GM21786 (cell line): ENCODE results near the gene GBGT1.

ENCODE experiments used
- ATAC-seq: cut with Tn5 transposase; IDR thresholded peaks from one replicate; pipeline ENCODE4 v1.9.1; 2021; ENCODE audit not compliant: unreplicated experiment

Gene GBGT1

DNA sequence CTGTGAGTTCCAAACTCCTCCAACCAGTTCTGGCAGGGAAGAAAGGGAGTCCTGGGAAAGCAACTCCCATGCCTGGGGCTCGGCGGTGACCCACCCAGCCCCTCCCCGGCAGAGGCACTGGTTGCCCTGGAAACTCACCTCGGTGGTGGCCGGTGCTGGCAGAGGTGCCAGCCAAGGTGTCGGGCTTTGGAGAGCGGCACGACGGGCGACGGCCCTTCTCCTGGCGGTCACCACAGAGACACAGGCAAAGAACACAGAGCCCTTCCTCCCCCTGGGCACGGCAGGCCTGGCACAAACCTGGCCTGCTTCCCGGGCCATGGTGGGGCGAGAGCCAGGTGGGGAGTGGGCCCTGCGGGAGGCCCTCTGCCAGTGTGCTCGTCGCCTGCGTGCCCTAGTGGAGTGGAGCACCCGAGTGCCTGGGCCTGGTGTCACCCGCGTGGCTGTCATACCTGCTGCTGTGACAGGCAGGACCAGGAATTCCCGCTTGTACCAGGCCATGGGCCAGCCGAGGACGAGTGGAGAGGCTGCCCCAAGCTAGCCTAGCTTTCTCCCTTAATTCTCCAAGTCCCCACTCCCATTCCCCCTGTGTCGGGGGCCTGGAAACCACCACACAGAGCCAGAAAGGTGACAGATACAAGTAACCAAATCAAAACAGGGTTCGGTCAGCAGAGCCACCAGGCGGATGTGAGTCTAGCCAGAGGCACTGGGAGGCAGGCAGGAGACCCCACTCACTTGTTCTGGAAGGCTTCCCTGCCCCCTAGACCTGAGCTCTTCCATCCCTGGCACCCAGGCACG is 34.5 kb downstream of the GBGT1 start:
- ATAC-seq = no peak

DNA sequence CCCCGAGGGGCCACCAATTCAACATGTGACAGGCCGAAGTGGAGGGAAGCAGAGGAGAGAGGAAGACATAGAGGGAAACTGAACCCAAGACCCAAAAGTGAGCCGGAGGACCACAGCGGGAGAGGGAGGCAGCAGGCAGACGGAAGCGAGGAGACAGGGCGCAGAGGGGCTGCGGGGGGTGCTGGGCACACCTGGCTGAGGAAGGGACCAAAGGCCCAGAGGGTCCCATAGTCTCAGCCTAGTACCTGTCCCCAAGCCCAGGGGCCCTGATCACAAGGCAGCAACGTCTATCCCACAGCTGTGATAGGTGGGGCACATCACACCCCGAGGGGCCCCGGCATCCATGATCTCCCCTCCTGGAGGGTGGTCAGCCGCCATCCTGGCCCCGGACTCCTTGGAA is 35.6 kb downstream of the GBGT1 start:
- ATAC-seq = no peak

DNA sequence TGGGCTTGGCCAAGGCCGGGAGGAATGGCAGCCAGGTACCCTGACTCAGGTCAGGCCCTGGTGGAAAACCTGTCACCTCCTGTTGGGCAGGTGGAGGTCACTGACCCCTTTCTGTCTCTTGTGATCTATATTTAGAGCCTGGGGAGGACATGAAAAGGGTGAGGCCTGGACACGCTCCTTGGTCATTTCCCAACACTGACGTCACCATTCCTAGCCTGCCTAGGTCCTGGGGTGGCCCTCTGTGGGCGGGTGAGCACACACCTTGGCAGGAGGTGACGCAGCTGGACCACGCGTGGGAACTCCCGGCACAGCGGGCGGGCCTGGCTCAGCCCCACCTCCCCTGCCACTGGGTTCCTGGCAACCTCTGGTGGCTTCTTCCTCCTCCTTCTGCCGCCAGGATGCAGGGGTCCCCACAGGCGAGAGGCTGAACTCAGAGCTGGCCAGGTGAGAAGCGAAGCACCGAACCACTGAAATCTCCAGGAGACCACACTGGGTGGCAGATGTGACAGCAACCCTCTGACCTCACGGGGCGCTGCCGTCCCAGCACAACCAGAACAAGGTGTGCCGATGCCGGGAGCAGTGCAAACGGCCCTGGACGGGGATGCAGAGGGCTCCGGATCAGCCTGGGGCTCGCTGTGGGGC is 36.3 kb downstream of the GBGT1 start:
- ATAC-seq = no peak

DNA sequence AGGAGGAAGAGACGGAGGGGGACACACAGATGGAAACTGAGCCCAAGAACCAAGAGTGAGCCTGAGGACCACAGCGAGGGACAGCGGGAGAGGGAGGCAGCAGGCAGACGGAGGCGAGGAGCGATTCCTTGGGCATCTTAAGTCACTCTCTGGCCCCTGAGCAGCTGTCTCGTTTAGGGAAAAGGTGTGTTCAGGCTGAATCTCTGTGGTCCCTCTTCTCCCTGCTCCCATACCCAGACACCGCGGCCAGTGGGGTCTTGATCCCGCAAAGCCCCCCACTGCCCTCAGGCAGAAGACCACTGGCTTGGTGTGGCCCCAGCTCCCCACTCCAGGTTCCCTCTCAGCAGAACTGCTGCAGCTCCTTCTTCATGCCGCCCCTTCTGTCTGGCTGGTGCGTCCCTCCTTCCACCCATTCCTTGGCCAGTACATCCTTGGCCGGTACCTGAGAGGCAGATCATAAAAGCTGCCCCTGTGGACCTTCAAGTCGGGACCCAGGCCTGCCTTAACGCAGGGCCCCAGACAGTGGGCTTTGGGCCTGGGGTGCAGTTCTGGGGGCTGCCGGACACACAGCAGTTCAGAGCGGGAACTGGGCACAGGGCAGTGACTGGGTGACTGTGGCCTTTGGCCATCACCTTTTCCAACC is 36.9 kb downstream of the GBGT1 start:
- ATAC-seq = no peak

DNA sequence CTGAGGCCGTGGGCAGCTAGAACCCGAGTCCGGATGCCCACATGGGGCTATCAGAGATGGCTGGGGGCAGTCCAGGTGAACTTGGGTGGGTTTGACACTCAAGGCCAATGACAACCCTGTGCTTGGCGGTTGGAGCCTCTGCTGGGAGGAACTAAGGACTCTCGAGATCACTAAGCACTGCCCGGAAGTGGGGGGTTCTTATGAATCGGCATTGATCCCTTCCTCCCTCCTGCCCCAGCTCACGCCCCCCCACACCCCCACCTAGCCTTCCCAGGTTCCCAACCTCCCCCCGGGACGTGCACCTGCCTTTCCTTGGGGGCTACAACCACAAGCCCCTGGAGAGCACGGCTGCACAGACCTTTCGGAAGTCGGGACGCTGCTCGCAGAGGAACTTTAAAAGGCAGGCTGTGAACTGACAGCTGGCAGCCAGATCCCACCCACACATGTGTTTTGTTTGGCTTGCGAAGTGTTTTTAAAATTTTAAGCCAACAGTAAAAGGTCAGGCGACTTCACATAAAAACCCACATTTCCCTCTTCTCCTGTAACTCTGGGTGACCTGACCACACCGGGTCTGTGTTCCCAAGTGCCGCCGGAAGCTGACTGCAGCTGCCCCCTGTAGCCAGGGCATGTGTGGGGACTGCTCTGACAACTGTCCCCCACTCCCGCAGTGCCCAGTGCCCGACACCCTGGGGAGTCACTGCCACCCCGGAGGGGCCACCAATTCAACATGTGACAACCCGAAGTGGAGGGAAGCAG is 37.6 kb downstream of the GBGT1 start:
- ATAC-seq = no peak

DNA sequence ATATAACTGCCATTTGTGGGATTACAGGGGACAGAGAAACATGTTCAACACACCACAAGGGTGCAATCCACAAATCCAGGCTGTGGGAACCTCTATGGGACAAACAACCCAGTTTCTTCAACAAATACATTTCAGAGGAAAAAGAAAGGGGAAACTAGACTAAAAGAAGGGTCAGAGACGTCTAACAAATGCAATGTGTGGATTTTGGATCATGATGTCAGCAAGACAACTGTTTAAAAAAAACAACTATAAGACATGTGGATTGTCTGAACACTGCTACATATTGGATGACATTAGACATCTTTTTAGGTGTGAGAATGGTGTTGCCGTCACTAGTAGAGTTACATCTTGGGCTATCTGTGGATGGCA is 38.8 kb downstream of the GBGT1 start:
- no peak for ATAC-seq

DNA sequence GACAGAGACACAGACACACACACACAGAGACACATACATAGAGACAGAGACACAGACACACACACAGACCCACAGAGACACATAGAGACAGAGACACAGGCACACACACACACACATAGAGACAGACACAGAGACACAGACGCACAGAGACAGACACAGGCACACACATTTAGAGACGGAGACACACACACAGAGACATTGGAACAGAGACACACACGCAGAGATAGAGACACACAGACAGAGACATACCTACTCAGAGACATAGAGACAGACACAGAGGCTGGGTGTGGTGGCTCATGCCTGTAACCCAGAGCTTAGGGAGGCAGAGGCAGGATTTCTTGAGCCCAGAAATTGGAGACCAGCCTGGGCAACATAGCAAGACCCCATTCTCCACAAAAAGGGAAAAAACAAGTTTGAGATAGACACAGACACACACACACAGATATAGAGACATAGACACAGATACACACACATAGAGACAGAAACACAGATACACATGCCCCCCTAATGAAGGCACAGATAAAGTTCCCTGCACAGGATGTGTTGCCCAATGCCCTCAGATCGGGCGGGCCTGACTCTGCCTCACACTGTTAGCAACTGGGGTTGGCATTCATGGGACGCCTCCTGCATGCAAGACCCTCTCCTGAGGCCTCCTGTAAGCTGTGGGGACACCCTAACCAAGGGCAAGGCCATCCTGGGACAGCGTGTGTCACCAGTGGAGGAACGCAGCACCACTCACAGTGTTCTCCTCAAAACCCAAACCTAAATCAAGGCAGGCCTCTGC is 39.4 kb downstream of the GBGT1 start:
- ATAC-seq = no peak

DNA sequence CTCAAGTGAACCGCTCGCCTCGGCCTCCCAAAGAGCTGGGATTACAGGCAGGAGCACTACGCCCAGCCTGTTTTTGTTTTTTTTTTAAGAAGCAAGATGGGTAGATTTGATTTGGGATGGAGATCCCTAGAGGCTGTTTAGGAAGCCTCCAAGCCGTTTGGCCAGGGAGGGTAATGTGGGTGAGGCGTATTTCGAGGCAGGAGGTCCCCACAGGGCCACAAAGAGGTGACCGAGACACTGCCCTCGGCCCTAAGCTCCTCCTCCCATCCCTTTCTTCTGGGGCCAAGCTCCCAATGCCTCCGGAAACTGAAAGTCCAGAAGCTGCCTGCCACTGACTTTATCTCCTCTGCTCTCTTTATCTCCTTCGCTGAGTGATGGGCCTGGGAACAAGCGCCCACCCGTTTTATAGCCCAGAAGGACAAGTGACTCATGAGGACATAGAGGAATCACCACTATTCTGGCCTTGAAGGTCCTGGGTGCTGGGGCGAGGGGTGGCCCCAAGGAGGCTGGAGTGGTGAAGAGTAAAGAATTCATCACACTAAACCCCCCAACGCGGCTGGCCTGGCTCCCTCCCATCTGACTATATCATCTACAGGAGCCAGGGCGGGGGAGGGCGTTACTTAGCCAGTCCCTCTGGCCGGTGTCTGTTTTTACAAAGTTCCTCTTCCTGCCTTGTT is 40.6 kb downstream of the GBGT1 start:
- ATAC-seq = no peak

DNA sequence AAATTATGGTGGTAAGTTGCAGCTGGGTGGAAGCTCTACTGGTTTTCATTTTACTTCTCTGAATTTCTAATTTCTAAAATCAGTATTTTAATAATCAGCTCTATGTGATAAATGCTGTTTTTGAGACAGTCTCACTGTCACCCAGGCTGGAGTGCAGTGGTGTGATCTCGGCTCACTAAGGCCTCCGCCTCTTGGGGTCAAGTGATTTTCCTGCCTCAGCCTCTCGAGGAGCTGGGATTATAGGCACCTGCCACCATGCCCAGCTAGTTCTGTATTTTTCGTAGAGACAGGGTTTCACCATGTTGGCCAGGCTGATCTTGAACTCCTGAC is 41.1 kb downstream of the GBGT1 start:
- ATAC-seq = no peak

DNA sequence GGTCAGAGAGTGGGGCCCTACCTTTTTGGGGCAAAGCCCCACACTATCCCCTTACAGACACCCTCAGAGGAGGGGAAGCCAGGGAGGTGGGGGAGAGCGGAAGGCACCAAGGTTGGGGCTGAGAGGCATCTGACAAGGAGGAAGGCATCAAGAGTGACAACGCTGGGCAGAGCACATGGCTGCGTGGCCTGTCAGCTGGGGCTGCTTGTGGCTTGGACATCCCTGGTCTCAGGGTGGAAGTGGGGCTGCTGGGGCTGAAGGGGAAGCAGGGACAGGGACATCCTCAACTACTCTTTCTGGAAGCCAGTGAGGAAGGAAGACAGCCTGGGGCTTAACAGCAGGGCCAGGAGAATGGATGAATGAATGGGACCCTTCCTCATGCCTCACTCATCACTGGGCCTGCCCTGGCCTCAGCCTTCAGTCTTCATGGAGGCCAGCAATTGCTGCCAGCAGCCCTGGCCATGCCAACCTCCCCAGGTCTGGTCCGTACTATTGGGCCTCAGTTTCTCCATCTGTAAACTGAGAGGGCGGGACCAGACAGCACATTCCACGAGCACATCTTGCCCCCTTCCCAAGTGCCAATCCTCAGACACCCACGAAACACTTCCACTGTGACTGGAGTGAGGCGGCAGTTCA is 41.7 kb downstream of the GBGT1 start:
- no peak for ATAC-seq

DNA sequence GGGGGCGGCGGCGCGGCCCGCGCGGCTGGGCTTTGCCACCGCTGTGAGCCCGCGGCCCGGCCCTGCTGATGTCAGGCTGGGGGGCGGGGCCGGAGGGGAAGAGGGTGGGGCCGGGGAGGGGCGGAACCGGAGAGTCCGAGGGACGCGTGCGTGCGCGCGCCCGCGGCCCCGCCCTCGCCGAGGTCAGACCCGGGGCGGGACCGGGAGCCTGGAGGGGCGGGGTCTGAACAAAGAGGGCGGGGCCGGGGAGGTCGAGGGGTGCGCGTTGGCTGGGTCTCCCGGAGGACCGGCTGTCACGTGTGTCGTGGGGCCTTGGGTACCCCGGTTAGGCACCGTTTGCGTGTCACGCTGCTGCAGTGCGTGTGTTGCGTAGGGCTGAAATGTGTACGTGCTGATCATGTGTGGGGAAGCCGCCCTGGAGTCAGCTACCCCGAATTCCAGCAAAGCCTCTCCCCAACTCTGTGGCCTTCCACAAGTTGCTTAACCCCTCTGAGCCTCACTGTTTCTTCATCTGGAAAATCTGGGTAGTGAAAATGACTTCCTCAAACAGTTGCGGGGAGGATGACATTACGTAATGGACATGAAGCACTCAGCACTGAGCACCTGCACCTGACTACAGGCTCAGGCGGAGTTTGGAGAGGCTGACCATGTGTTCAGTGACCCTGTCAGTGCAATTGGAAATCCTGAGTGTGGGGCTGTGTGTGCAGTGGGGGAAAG is 42.4 kb downstream of the GBGT1 start, which contains the start of gene RALGDS:
Gene RALGDS (minus strand): TSS at position 43 of the 717 bp plus-strand sequence. CDS start 86 bp downstream, outside the sequence.
- ATAC-seq = peak; percentile 54

DNA sequence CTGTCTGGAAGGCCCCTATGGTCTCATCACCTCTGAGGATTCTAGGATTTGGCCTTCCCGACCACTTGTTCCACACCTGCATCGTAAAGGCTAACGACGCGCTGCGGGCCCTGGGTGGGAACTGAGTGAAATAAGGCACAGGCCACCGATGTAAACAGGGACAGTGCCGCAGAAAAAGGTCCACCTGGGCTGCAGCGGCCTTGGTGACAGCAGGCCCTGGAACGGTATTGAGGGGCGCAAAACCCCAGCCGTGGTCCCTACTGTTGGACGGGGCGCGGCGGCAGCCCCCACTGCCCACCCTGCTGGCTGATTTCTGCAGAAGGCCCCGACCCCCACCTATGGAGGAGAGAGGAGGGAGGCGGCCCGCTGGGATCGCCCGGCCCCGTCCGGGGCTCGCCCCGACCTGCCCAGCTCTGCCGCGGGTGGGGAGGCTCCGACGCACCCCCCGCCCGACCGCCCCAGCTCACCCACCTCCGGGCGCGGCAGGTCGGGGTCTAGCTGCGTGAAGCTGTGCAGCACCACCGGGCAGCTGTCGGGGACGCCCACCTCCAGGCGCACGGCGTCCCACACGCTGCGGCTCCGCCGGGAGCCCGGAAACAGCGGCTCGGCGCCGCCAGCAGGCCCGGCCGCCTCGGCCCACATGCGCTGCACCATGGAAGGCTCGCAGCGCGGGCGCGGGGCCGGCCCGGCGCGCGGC is 43.1 kb downstream of the GBGT1 start:
- ATAC-seq = peak; percentile 10

DNA sequence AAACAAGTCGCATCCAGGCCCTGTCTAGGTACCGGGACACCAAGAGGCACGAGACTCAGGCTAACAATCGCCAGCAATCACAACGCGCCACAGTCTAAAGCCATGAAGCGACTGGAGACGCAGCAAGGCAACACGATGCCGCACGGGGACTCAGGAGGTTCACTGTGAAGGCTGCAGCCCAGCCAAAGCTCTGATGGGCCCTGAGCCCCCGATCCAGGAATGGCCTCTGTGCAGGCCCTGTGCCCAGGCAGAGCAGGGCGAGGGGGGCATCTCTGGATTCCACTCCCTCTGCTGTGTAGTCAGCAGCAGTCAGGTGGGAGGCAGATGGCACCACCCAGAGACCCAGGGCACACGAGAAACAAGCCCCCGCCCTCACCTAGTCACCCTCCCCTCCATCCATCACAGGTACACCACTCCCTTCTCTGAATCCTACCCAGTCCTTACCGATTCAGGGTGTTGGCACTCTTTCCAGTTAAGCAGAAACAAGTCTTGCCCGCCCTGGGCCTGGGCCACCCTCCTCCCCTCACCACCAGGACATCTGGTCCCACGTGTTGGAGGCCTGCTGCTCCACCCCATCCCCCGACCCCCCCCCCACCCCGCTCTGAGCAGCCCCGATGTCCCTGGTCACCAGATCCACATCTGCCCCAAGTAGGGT is 43.7 kb downstream of the GBGT1 start:
- no peak for ATAC-seq

DNA sequence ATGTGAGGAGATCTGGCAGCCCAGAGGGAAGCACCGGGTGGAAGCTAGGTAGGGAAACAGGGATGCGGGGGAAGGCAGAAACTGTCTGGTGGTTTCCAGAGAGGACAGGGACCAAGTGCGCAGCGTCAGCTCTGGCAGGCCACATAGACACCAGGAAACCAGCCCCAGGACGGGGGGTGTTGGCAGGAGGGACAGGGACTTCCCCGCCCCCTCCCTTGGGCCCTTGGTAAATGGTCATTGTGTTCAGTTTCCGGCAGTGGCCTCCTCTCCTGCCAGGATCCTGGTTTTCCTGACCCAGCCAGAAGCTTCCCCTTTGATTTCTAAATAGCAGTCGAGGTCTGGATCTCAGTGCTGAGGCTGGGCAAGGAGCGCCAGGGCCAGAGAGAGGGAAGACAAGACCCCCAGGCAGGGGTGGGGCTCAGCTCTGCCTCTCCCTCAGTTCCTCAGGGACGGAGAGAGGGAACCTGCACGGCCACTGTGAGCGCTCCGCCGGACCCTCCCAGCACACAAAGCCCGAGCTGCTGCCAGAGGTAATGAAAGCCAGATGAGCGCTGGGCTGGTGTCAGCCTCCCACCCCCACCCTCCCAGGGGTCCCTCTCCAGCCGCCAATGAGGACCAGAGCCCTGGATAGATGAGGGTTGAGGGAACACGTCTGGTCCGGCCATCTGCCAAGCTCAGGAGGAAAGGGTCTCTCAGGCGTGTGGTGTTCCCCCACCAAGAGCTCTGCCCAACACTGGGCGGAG is 44.4 kb downstream of the GBGT1 start:
- no peak for ATAC-seq

DNA sequence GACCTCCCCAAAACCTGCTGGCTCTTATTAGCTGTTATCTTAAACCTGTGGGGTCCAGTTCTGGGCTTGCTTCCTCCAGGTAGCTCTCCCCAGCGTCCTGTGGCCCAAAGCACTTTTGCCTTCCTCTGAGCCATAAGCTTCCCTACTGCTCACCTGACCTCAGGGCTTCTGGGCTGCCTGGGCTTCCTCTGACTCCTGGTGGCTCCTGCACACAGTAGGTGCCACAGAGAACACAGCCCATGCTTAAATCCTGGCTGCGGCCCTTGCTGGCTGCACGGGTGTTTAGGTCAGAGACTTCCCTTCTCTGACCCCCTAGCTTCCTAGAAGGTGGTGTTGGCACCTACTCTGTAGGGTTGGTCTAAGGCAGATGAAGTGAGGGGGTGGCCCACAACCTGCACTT is 45.1 kb downstream of the GBGT1 start:
- no peak for ATAC-seq

DNA sequence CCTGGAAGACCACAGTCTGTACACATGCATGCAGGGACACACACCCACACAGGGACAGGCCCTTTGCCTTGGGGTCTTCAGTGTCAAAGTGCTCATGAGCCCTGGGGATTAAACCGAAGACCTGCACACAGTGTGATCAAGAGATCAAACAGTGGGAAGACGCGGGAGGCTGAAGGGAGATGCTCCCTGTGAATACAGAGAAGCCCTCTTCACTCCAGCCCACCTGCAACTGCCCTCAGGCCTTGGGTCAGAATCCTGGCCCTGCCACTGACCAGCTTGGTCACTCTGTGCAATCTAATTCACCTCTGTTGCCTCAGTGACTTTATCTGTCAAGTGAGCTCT is 45.6 kb downstream of the GBGT1 start:
- no peak for ATAC-seq
